ENCODE results near the gene CLCN6.

CLCN6 gene

GRCh38 chr1:11869650-11870207, 63.7 kb downstream of the CLCN6 start:
- no peak for TF ChIP-seq CTCF (IDR thresholded peaks at IDR 0.05; ENCODE audit: low read length)
- TF ChIP-seq EZH2phosphoT487 (IDR thresholded peaks at IDR 0.05; ENCODE audit: low read length): no peak
- no peak for TF ChIP-seq EZH2 (optimal IDR thresholded peaks at IDR 0.05; ENCODE audit: low read depth, low read length)
- Histone ChIP-seq H3K4me2 (ENCODE audit: low read depth, low read length) (no peak overlapping the region), H3K9me2 (replicated peaks; ENCODE audit: insufficient read depth, low read length) (no peaks in the 10 kb centered on the region), H3K9me3 (replicated peaks; ENCODE audit: insufficient read depth, low read length) (no peaks in the 10 kb centered on the region), H3K27ac (ENCODE audit: low read length) (no peak overlapping the region), H3F3A (ENCODE audit: insufficient read depth, low read length) (no peaks in the 10 kb centered on the region), H3K9ac (ENCODE audit: low read length) (no peak overlapping the region), H3K4me3 (ENCODE audit: low read length) (no peak overlapping the region), H4K20me1 (ENCODE audit: insufficient read depth, low read length) (no peaks in the 10 kb centered on the region), H3K79me2 (ENCODE audit: low read length) (no peaks in the 10 kb centered on the region), H3K4me1 (ENCODE audit: low read length) (no peaks in the 10 kb centered on the region), H3K27me3 (replicated peaks; ENCODE audit: insufficient read depth, low read length) (peaks cover 92% of the 10 kb centered on the region), H3K36me3 (replicated peaks; ENCODE audit: insufficient read depth, low read length) (no peaks in the 10 kb centered on the region), H2AFZ (ENCODE audit: low read length) (no peak overlapping the region)
- no peak for DNase-seq

GRCh38 chr1:11872545-11872944, 66.6 kb downstream of the CLCN6 start:
- TF ChIP-seq CTCF (IDR thresholded peaks at IDR 0.05; ENCODE audit: low read length) (no peak), EZH2 (optimal IDR thresholded peaks at IDR 0.05; ENCODE audit: low read depth, low read length) (no peak), EZH2phosphoT487 (IDR thresholded peaks at IDR 0.05; ENCODE audit: low read length) (no peak)
- H3K36me3 ChIP-seq (replicated peaks; ENCODE audit: insufficient read depth, low read length): no peaks in the 10 kb centered on the region

GRCh38 chr1:11873395-11874257, 67.6 kb downstream of the CLCN6 start:
- H3K27ac ChIP-seq (ENCODE audit: low read length): no peak overlapping the region
- H3K27me3 ChIP-seq (replicated peaks; ENCODE audit: insufficient read depth, low read length): peaks cover 95% of the 10 kb centered on the region
- no peak overlapping the region for H3K4me2 ChIP-seq (ENCODE audit: low read depth, low read length)
- no peak overlapping the region for H3K9ac ChIP-seq (ENCODE audit: low read length)
- H3F3A ChIP-seq (ENCODE audit: insufficient read depth, low read length): no peaks in the 10 kb centered on the region
- H3K4me1 ChIP-seq (ENCODE audit: low read length): no peaks in the 10 kb centered on the region
- no peaks in the 10 kb centered on the region for H3K79me2 ChIP-seq (ENCODE audit: low read length)
- H3K9me3 ChIP-seq (replicated peaks; ENCODE audit: insufficient read depth, low read length): no peaks in the 10 kb centered on the region
- no peak overlapping the region for H2AFZ ChIP-seq (ENCODE audit: low read length)
- TF ChIP-seq EZH2 (optimal IDR thresholded peaks at IDR 0.05; ENCODE audit: low read depth, low read length) (no peak), EZH2phosphoT487 (IDR thresholded peaks at IDR 0.05; ENCODE audit: low read length) (no peak), CTCF (IDR thresholded peaks at IDR 0.05; ENCODE audit: low read length) (no peak)
- no peaks in the 10 kb centered on the region for H3K9me2 ChIP-seq (replicated peaks; ENCODE audit: insufficient read depth, low read length)
- H3K36me3 ChIP-seq (replicated peaks; ENCODE audit: insufficient read depth, low read length): no peaks in the 10 kb centered on the region
- no peak overlapping the region for H3K4me3 ChIP-seq (ENCODE audit: low read length)
- no peak for DNase-seq
- no peaks in the 10 kb centered on the region for H4K20me1 ChIP-seq (ENCODE audit: insufficient read depth, low read length)

More at GRCh38 chr1:11872545-11872944, 66.6 kb downstream of the CLCN6 start:
- no peak for DNase-seq
- Histone ChIP-seq H3K4me3 (ENCODE audit: low read length) (no peak overlapping the region), H3K4me2 (ENCODE audit: low read depth, low read length) (no peak overlapping the region), H4K20me1 (ENCODE audit: insufficient read depth, low read length) (no peaks in the 10 kb centered on the region), H2AFZ (ENCODE audit: low read length) (no peak overlapping the region), H3K27ac (ENCODE audit: low read length) (no peak overlapping the region), H3K4me1 (ENCODE audit: low read length) (no peaks in the 10 kb centered on the region), H3F3A (ENCODE audit: insufficient read depth, low read length) (no peaks in the 10 kb centered on the region), H3K27me3 (replicated peaks; ENCODE audit: insufficient read depth, low read length) (peaks cover 95% of the 10 kb centered on the region), H3K79me2 (ENCODE audit: low read length) (no peaks in the 10 kb centered on the region), H3K9me3 (replicated peaks; ENCODE audit: insufficient read depth, low read length) (no peaks in the 10 kb centered on the region), H3K9me2 (replicated peaks; ENCODE audit: insufficient read depth, low read length) (no peaks in the 10 kb centered on the region), H3K9ac (ENCODE audit: low read length) (no peak overlapping the region)

Measured in MM.1S (cell line).